ENCODE results near the gene EPHA8. TPM values are rescaled to one million over a fixed set of nuclear protein-coding genes. Genes with fewer than 3 reads are reported as not detected.

EPHA8 gene
- polyA plus RNA-seq, 1 donor: 0.05 TPM

DNA sequence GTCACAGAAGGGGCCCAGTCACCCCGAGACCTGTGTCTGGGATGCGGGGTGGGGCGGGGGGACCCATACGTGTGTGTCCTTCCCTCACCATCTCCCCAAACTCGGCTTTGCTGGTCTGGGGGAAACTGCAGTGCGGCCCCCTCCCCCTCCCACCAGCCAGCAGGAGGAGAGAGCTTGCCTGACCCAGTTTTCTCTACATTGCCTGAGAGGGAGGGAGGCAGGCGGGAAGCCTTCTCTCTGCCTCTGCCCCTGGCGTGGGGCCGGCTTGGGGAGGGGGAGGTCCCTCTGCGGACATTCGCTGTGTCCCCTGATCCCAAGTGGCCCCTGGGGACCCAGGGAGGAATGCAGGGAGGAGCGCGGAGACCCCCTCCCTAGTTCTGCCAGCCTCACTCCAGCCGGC, 3.9 kb downstream of the EPHA8 start:
- DNase-seq (ENCODE audit: low read depth): no peak

DNA sequence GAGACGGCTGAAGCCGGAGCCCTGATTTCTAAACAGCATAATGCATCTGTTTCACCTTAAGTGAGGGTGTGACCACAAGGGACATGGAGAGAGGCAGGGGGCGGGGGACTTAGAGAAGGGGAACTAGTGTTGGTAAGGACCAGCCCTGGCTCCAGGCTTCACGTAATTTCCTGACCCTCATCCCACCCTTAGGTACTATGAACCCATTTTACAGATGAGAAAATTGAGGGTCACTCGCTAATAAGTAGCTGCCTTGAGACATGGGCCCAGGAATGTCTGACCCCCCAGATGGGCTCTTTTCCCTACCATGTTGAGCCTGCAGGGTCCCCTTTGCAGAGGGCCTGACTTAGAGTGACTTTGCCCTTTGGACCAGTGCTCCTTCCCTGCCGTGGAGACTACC, 4.7 kb downstream of the EPHA8 start:
- no peak for DNase-seq (ENCODE audit: low read depth)

DNA sequence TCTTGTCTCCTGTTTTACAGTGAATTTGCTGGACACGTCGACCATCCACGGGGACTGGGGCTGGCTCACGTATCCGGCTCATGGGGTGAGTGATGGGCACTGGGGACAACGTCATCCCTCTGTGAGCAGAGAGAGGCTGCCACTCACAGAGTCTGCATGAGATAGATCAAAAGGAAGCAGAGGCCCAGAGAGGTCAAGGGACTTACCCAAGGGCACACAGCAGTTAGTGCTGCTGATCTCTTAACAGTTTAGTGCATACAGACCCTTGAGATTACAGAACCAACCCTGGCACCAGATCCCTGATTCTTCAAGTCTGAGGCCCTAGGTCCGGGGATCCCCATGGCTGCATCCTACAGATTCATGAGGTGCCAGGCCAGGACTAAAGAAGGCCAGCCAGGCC, 6.0 kb downstream of the EPHA8 start:
- no peak for DNase-seq (ENCODE audit: low read depth)

DNA sequence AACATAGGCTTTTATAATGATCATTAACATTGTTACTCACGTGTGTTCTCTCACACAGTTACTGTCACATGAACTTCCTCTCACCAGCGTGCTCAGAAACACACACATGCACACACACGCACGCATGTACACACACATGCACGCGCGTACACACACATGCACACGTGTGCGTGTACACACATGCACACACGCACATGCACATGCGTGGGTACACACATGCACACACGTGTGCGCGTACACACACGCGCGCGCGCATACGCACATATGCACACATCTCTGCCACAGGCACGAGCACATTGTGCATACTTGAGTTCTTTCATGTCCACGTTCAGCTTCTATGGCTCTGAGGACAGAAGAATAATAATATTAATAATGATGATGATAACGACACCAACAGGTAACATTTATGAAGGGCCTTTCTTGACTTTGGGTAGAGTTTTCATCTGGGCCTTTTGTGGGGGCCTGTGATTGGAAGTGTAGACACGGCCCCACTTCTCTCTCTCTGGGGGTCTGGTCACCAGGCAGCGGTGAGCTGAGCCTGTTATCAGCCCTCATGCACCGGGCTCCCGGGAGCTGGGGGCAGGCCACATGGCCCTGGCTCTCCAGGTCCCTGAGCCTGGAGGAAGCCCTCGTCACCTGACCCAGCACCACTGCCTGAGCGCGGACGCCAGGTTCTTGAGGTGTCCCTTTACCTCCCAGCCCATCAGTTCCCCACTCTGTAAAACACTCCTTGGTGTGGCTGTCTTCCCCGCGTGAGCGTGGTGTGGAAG, 7.0 kb downstream of the EPHA8 start:
- DNase-seq (ENCODE audit: low read depth): no peak

DNA sequence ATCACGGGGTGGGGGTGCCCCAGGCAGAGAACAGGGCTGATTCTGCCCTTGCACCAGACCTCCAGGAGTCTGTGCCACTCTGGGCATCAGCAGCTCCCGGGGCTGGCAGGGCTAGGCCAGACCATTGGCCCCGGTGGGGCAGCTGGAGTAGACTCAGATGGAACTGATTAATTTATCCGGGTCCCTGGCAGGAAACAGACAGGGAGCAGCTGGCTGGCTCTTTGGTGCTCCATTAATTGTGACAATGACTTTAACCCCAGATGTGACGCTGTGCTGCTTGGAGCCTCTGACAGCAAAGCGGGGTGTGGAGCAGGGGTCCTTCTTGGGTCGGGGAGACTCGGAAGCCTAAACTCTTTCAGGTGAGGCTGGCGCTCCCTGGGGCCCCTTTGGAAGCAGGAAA, 9.5 kb downstream of the EPHA8 start:
- no peak for DNase-seq (ENCODE audit: low read depth)

DNA sequence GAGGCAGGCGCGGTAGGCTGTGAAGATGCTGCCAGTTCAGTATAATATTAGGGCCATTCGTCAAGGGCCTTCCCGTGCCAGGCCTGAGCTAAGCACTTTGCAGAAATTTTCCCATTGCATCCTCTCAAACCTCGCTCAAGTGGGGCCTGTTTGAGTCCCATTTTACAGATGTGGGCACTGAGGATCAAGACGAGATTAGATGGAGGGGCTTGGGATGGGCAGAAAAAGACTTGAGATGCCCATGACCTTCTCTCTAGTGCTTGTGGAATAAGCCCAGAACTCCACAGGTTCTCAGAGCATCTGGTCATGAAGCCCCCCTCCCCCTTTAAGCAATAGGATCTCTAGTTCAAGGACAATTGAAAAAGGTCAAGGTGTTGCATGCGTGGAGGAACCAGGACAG, 9.9 kb downstream of the EPHA8 start:
- DNase-seq (ENCODE audit: low read depth): no peak

DNA sequence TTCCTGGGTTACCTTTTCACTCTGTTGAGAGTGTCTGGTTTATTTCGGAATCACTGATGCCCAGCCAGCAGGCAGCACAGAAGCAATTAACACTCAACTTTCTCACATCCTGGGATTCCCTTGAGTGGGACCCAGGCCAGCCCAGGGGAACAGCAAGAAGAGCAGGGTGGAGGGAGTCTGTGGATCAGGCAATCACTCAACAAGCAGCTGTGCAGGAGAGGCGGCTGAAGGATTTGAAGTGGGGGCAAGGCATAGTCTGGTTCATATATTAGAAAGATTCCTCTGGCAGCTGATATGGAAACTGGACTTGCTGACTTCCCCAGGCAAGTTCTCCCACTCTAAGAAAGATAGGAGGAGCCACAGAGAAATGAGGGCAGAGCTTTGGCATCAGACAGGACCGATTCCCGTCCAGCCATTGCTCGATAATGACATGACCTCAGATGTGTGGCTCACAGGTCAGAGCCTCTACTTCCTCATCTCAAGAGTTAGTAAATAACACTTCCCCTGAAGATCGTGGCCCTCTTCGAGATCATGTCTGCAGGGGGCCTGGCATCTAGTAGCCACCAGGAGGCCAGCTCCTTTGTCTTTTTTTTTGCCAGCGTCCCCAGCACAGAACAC, 12.4 kb downstream of the EPHA8 start:
- no peak for DNase-seq (ENCODE audit: low read depth)

DNA sequence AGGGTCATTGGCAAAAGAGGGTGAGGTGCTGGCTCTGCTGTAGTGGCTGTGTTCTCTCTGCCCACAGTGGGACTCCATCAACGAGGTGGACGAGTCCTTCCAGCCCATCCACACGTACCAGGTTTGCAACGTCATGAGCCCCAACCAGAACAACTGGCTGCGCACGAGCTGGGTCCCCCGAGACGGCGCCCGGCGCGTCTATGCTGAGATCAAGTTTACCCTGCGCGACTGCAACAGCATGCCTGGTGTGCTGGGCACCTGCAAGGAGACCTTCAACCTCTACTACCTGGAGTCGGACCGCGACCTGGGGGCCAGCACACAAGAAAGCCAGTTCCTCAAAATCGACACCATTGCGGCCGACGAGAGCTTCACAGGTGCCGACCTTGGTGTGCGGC, 12.9 kb downstream of the EPHA8 start:
- no peak for DNase-seq (ENCODE audit: low read depth)

DNA sequence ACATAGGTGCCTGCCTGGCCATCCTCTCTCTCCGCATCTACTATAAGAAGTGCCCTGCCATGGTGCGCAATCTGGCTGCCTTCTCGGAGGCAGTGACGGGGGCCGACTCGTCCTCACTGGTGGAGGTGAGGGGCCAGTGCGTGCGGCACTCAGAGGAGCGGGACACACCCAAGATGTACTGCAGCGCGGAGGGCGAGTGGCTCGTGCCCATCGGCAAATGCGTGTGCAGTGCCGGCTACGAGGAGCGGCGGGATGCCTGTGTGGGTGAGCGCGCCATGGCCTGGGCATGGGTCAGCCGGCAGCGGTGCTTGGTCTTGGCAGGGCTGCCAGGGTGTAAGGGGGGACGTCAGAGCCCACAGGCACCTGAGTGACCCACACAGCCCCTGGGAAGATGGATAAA, 13.3 kb downstream of the EPHA8 start:
- DNase-seq (ENCODE audit: low read depth): no peak

DNA sequence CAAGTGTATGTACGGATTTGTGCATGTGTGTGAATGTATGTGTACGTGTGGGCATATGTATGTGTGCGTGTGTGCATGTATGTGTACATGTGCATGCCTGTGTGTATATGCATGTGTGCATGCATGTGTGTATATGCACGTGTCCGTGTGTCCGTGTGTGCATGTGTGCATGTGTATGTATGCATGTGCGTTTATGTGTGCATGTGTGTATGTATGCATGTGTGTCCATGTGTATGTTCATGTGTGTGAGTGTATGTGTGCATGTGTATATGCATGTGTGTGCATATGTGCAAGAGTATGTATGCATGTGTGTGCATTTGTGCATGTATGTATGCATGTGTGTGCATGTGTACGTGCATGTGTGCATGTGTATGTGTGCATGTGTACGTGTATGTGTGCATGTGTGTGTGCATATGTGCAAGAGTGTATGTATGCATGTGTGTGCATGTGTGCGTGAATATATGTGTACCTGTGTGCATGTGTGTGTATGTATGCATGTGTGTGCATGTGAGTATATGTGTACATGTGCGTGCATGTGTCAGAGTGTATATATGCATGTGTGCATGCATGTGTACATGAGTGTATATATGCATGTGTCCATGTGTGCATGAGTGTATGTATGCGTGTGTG, 15.6 kb downstream of the EPHA8 start:
- DNase-seq (ENCODE audit: low read depth): no peak

DNA sequence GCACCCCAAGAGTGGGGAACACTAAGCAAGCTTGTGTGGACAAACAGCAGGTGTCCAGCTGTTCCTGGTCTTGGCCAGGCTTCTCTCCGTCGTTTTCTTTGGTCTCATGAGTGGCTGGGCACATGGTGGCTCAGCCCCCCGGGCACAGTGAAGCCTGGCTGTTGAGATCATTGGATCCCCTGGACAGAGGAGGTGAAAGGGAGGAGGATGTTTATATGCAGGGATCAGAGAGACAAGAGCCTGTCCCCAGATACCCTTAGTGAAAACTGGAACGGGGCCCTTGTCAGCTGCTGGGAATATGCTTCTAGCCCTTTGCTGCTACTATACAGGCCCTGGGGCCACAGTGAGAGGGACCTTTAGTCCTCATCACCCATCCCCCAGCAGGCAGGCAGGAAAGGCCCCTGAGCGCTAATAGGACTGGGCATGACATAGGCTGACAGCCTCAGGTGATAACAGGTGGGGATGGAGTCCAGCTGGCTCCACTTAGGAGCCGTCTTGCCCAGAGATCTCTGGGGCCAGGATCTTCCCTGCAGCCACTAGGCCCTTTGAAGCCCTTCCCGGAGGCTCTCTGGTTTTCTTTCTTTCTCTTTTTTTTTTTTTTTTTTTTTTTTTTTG, 16.4 kb downstream of the EPHA8 start:
- DNase-seq (ENCODE audit: low read depth): no peak

DNA sequence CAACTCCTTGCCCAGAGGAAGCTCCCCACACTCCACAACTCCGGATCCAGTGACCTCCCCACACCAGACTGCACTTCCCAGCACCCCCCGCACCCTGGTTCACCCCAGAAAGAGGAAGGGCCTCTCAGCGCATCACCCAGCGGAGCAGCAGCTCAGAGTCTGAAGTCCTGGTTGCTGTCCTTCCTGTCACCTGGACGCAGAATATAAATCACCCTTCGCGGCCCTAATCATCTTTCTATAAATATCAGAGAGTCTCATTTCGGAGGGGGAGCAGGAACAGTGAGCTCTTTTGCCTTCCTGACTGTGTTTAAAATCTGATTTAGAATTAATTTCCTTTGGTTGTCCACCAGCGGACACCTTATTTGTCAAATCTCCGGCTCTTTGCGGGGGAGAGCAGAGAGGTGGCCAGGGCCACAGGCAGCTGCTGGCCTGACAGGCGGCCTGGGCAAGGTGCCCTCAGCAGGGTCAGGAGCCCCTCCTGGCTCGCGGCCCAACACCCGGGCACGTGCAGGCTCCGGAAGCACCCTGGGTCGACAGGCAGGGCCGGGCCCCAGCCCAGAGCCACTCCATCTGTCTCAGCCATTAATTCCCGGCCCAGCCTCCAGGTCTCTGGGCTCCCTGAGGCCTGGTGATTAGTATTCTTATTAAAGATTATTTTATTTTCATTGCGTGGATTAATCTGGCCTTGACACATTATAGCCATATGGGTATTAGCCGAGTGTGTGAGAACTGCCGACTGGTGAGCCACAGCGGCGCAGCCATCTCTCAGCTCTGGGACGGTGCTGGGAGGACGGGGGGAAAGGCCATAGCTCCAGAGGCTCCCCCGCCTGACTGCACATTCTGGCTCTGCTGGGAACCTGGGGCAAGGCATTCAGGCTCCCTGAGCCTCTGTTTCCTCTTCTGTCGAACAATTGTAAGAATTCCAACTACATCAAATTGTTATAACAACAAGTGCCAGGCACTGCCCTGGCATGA, 19.7 kb downstream of the EPHA8 start:
- no peak for DNase-seq (ENCODE audit: low read depth)

DNA sequence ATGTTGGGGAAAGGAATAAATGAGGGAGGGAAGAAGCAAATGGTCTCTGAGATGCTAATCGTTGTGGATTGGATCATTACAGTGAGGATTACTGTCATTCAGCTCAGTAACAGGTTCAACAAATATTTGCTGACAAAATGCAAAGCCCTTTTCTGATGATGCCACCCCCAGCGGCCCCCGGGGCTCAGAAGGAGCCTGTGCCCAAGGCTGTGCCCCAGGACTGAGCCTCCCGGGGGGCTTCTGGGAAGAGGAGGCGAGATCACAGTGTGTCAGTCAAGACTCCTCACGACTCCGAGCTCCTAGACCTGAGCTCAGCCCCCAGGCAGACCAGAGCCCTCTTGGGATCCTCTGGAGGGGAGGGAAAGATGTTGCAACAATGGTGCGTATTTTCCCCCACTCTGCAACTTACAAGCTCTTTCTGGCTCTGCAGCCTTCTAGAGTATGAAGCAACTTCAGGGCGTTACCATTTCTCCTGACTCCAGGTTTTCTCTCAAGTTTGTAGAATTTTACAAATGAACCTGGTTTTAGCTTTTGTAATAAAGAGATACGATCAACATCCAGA, 20.8 kb downstream of the EPHA8 start:
- no peak for DNase-seq (ENCODE audit: low read depth)

DNA sequence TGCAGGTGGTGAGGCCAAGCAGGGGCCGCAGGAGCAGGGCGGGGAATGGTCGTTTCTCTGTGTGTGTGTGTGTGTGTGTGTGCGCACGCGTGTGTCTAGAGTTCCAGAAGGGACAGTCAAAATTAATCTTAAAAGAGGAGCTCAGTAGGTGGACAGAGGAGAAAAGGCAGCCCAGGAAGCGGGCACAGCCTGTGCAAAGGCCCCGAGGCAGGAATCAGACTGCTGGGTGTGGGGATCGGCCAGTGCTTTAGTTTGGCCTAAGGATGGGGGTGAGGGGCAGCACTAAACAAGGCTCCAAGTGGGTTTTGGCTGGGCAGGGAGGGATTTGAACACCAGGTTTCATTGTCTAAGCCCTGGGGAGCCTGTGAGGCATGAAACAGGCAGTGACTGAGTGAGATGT, 21.7 kb downstream of the EPHA8 start:
- no peak for DNase-seq (ENCODE audit: low read depth)

DNA sequence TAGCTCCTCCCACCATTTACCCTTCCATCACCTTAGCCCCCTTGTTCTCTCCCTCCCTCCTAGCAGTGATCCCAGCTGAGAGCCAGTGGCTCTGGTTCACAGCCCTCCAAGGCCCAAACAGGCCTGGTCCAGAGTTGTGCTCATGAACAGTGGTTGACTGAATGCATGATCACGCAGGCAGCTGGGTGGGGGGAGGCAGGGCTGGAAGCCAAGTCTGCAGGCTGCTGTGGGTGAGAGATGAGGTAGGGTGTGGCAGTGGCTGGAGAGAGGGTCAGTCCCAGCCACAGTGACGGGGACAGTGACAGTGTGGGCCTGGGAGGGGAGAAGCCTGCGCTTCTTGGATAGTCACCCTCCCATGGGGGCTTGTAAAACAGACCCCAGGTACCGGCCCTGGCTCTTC, 22.2 kb downstream of the EPHA8 start:
- no peak for DNase-seq (ENCODE audit: low read depth)

DNA sequence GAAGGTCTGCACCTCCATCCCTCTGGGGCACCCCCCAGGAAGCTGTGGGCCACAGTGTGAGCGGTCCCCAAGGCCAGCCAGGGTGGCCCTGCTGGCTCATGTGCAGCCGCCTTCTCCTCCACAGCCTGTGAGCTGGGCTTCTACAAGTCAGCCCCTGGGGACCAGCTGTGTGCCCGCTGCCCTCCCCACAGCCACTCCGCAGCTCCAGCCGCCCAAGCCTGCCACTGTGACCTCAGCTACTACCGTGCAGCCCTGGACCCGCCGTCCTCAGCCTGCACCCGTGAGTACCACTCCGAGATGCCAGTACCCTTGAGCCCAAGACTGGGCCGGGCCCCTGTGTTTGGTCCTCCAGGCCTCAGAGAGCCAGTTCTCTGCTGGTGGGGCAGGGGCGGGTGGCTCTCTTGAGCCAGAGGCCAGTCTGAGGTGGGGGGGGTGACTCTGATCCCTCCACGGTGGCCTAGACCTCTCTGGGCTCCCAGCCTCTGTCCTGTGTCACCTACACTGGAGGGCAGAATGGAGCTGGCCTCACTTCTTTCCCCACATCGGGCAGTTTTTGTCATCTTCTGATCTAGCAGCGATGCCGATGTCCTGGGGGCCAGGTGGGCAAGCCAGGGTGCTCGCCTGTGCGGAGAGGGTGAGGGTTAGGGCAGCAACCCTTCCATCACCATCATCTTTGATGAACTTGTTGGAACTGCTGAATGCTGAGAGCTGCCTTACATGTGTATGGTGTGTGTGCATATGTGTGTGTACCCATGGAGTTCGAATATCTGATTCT, 23.3 kb downstream of the EPHA8 start:
- no peak for DNase-seq (ENCODE audit: low read depth)

DNA sequence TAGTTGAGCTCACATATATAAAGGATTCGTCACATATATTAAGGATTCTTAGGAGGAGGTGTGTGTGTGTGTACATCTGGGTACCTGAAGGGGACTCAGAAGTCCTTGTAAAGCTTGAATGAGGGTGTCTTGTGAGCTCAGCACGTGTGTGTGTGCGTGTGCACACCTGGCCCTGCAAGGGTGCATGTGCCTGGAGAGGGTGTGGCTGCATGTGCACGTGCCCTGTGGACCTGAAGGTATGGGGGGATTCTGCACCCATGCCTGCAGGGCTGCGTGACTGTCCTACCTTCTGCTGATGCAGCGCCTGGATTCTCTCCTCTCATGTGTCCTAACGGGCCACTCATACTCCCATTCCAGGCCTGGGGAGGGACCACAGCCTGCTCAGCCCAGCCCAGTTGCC, 24.0 kb downstream of the EPHA8 start:
- DNase-seq (ENCODE audit: low read depth): no peak

DNA sequence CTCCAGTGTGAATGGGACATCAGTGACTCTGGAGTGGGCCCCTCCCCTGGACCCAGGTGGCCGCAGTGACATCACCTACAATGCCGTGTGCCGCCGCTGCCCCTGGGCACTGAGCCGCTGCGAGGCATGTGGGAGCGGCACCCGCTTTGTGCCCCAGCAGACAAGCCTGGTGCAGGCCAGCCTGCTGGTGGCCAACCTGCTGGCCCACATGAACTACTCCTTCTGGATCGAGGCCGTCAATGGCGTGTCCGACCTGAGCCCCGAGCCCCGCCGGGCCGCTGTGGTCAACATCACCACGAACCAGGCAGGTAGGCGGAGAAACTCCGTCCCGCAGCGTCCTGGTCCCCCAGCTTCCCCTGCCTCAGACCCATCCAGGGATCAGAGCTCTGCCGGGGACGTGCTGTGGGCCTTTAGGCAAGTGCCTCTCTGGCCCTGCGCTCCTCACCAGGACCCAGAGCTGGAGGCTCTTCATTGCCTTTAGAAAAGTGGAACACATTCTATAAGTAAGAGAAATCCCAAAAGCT, 25.7 kb downstream of the EPHA8 start:
- DNase-seq (ENCODE audit: low read depth): no peak

DNA sequence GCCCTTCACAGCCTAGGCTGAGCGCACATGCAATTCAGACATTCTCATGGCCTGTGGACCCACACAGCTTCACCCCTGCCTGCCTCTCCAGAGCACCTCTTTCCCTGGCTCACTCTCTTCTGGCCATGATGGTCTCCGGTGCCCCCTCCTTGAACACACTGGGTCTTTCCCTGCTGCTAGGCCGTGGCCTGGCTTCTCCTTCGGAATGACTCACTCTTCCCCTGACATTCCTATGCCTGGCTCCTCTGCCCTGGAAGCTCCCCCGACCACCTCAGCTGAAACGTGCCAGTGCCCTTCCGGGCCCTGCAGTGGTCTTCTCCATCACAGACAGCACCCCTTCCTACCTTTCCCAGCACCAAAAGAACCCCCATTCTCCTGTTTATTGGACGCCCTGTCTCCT, 28.3 kb downstream of the EPHA8 start:
- DNase-seq (ENCODE audit: low read depth): no peak

DNA sequence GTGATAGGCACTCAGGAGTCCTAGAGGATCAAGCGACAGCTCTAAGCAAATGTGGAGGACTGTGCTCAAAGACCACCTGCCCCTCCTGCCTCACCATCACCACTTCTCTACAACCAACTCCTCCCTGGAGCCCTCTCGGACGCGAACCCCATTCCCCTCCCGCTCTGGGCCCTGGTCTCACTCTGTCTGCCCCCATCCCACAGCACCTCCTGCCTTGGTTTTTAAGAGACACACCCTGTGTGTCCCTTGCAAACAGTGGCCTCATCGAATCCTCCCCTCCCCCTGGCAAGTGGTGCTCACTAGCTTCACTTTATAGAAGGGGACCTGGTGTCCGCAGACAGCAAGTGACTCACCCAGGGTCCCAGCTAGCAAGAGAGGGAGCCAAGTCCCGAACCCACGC, 28.8 kb downstream of the EPHA8 start:
- no peak for DNase-seq (ENCODE audit: low read depth)

Measured in forelimb muscle (tissue), 1 donor.